SW480 (cell line): ENCODE results near the gene OTULINL.

Experiments
- DNase-seq: peaks from one replicate; pipeline ENCODE4 v3.0.0-alpha.2; 2016; ENCODE audit warnings: low spot score

OTULINL gene

DNA sequence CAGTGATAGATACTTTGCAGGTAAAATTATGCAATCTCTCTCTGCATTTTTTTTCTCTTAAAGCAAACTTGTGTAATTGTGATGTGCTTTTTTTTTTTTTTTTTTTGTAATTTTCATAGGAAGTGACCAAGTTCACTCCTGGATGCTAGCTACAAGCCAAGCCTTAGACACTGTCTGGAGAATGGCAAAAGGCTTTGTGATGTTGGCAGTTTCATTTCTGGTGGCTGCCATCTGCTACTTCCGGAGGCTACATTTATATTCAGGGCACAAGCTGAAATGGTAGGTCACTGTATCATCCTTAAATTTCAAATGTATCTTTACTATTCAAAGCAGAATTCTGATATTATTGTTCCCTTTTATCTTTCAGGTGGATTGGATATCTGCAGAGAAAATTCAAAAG is 19.3 kb downstream of the OTULINL start:
- no peak for DNase-seq

DNA sequence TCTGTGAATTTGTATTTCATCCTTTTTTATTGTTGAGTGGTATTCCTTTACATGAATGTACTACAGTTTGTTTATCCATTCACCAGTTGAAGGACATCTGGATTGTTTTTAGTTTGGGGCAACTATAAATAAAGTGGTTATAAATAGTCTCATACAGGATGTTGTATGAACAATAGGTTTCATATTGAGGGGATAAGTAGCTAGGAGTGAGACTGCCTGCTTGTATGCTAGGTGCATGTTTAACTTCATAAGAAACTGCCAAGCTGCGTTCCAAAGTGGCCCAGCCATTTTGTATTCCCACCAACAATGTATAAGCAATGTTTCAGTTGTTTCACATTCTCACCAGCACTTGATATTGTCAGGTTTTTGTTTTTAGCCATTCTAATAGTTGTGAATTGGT is 21.5 kb downstream of the OTULINL start:
- no peak for DNase-seq

DNA sequence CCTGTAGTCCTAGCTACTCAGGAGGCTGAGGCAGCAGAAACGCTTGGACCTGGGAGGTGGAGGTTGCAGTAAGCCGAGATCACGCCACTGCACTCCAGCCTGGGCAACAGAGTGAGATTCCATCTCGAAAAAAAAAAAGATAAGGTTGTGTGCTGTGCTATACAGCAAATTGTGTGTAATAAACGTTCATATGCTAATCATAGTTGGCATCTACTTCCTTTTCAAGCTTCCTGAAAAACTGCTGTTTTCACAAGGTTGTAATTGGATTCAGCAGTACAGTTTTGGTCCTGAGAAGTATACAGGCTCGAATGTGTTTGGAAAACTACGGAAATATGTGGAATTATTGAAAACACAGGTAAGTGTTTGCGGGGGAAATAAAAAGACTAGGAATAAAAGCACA is 25.5 kb downstream of the OTULINL start:
- no peak for DNase-seq

GRCh38 chr5:14608169-14608568 is 26.6 kb downstream of the OTULINL start:
- DNase-seq: no peak

DNA sequence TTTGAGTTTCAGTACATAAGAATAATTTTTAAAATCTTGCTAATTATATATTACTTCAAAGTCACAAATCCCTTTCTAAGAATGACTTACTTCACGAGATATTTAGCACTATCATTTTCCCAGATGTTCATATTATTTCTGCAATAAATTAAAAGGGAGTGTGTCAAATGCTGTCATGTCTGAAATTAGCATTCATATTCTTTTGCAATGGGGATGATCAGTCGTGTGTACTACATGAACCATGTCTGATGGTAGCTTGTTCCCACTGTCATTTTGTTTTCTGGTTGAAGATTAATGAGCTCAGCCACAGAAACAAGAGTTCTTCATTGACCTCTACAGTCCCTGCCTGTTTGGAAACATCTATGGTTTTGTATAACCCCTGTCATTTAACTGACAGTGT is 30.1 kb downstream of the OTULINL start:
- no peak for DNase-seq

GRCh38 chr5:14614490-14614889 is 32.9 kb downstream of the OTULINL start:
- DNase-seq: no peak

- no peak for DNase-seq
These were observed 33.8 kb downstream of the OTULINL start for GRCh38 chr5:14615365-14615764.

DNA sequence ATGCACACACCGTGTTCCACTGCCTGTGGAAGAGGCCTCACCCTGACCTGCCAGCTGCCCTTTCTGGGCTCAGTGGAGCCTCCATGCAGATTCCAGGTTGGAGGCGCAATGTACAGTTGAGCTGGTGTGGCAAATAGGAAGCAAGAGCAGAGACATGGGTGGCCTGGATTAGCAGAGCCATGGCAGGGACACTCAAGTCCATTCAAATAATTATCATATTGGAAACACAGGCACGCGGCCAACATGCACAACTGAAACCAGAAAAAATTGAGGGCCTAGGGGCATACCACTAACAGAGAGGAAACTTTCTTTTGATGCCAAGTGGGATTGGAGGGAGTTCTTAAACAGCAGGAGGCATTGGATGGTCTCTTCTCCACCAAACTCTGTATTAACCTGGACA is 35.8 kb downstream of the OTULINL start:
- no peak for DNase-seq

GRCh38 chr5:14627270-14627669 is 45.7 kb downstream of the OTULINL start:
- no peak for DNase-seq

DNA sequence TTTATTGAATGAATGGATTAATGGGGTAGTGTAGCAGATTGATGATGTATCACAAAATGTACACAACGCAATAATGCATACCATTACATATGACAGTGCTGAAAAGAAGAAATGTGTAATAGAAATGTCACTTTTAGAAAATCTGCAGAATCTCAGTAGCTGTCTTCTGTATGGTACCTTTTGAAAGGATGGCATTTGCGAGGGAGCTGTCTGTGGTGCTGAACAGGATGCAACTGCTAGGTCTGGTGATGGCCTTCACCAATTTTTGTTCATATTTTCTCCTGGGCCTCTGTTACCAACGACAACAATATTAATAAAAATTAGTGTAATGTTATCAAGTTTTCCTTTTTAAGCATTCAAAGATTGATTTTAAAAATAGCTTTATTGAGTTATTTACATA is 46.8 kb downstream of the OTULINL start:
- peak; percentile 44 for DNase-seq

DNA sequence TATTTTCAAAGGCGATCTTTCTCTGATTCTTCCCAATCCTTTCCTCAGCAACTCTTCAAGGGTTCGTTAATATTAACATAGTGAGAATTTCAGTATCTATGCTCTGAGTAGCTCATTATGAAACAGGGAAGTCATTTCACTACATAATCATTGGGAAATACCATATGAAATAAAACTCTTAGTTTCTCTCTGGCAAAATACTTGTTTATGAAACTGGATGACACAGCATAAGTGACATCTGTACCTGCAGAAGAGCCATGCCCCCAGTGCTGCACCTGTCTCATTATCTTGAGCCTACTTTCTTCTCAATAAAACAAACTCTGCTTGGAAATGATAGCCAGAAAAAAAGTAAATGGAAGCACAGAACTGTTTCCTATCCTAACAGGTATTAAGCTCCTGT is 49.1 kb downstream of the OTULINL start:
- DNase-seq: no peak

DNA sequence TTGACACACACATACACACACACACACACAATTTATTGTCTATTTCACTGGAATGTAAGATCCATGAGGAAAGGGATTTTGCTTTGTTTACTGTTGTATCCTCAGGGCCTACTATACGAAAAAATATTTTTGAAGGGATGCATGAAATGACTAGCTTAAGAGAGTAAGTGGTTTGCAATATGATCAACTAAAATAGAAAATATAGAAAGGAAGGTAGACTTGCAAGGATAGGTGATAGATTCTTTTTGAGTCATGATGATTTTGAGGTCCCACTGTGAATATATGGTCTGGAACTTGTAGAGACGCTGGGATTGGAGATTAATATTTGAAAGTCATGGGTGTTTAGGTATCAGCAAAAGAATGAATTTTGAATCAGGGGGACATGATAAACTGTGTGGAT is 54.1 kb downstream of the OTULINL start:
- DNase-seq: no peak

DNA sequence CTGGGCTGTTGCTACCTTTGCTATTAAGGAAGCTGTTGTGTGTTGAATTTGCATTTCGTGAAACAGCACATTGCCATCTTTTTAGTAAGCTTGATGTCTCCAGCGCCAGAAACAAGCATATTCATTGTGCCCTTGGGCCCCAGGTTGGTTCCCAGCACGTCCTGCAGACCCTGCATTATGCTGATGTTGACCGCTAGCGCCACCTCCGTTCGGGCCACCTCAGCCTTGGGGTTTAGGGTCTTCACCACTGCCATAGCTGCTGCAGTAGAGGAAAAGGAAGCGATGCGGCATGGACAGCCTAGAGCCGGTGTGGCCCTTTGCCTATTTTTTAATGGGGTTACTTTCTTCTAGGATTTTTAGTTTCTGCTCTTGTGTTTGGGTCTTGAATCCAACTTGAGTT is 59.2 kb downstream of the OTULINL start:
- DNase-seq: no peak

- no peak for DNase-seq
These were observed 63.1 kb downstream of the OTULINL start for GRCh38 chr5:14644623-14645237.

- no peak for DNase-seq
These were observed 68.5 kb downstream of the OTULINL start for GRCh38 chr5:14650052-14650451.

DNA sequence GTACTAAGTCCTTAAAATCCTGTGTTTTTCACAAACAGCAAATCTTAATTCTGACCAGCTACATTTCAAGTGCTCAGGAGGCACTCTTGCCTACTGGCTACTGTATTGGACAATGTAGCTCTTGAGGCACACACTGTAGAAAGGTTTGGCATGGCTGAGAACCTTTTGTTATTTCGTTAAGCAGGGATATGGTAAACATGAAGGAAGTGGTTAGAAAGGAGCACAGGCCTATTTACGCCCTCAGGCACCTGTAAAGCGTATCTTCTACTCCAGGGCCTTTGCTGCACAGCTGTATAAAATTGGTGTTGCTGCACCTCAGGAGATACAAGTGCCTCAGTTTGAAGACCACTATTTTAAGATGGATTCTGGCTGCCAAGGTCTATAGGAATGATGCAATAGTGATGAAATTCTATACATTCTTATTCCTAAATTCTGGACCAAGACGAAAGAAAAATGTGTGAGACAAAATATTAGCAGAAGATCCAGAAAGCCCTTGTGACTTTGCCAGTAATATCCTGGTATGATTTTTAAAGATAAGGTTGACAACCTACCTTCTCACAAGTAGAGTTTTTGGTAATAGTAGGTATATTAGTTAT is 73.7 kb downstream of the OTULINL start:
- no peak for DNase-seq

GRCh38 chr5:14656898-14657297 is 75.3 kb downstream of the OTULINL start:
- no peak for DNase-seq

- no peak for DNase-seq
These were observed 78.4 kb downstream of the OTULINL start for GRCh38 chr5:14659821-14660607.

- no peak for DNase-seq
These were observed 79.2 kb downstream of the OTULINL start for GRCh38 chr5:14660833-14661232.
